Measurements from ENCODE around the gene ASB16. TPM values are rescaled to one million over a fixed set of nuclear protein-coding genes. Genes with fewer than 3 reads are reported as not detected.

ASB16 gene
- total and polyA plus RNA-seq, 2 donors (not counting 3 experiments of a cell fraction or from before 2014, with no cell fraction given) = not detected

GRCh38 chr17:44190481-44190880, 20.0 kb downstream of the ASB16 start:
- POLR2A ChIA-PET = no interaction called here
- FAIRE-seq (no peak), DNase-seq (ENCODE audit: low read depth, low spot score) (no peak)
- BruUV-seq (replicated peaks) = no TSS peak
- Histone ChIP-seq H3K9me1 (replicated peaks; ENCODE audit: control insufficient read depth, extremely low read depth, insufficient read depth, low read length) (no peaks in the 10 kb centered on the region), H3K79me2 (ENCODE audit: control insufficient read depth, insufficient read depth, low read length) (peaks cover 17% of the 10 kb centered on the region), H3K4me3 (replicated peaks in 1 of 3; ENCODE audit: insufficient read depth in 1 of 3, low read depth in 1 of 3, low read length in 3 of 3) (no peak overlapping the region), H3K4me1 (ENCODE audit: control insufficient read depth, extremely low read depth, insufficient read depth, low read length) (peaks cover 10% of the 10 kb centered on the region), H4K20me1 (replicated peaks; ENCODE audit: control insufficient read depth, extremely low read depth, insufficient read depth, low read length) (no peaks in the 10 kb centered on the region), H3K27ac (ENCODE audit: insufficient read depth, low read depth, low read length) (no peak overlapping the region), H3K36me3 (ENCODE audit: control insufficient read depth in 2 of 2, extremely low read depth in 1 of 2, insufficient read depth in 2 of 2, low read length in 2 of 2) (peaks cover 11 to 36% of the 10 kb centered on the region in 2 experiments), H3K9me3 (replicated peaks; ENCODE audit: control insufficient read depth, insufficient read depth, low read length) (no peaks in the 10 kb centered on the region), H3K9ac (replicated peaks; ENCODE audit: extremely low read depth, insufficient read depth, low read length) (no peak overlapping the region), H2AFZ (ENCODE audit: low read depth, low read length) (no peak overlapping the region), H3K4me2 (ENCODE audit: insufficient read depth, low read length) (no peak overlapping the region), H3K27me3 (ENCODE audit: control insufficient read depth in 2 of 2, insufficient read depth in 2 of 2, low read length in 2 of 2) (no peaks in the 10 kb centered on the region)
- intact Hi-C loops (cut with micrococcal nuclease) (no loop called here), dilution Hi-C loops (cut with MboI; ENCODE audit: extremely low pct_ligation_motif_present, low sequenced_read_pairs) (no loop called here)
- CTCF ChIA-PET = no interaction called here
- TF ChIP-seq, protein P1, sequence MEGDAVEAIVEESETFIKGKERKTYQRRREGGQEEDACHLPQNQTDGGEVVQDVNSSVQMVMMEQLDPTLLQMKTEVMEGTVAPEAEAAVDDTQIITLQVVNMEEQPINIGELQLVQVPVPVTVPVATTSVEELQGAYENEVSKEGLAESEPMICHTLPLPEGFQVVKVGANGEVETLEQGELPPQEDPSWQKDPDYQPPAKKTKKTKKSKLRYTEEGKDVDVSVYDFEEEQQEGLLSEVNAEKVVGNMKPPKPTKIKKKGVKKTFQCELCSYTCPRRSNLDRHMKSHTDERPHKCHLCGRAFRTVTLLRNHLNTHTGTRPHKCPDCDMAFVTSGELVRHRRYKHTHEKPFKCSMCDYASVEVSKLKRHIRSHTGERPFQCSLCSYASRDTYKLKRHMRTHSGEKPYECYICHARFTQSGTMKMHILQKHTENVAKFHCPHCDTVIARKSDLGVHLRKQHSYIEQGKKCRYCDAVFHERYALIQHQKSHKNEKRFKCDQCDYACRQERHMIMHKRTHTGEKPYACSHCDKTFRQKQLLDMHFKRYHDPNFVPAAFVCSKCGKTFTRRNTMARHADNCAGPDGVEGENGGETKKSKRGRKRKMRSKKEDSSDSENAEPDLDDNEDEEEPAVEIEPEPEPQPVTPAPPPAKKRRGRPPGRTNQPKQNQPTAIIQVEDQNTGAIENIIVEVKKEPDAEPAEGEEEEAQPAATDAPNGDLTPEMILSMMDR (IDR thresholded peaks at IDR 0.05; ENCODE audit: extremely low read depth in 1 of 2, insufficient read depth in 1 of 2, low read depth in 1 of 2, low read length in 2 of 2) = no peak
- TF ChIP-seq POLR2AphosphoS5 (IDR thresholded peaks at IDR 0.05; ENCODE audit: insufficient read depth, low read depth, low read length) = no peak

- Histone ChIP-seq H3K4me1 (ENCODE audit: control insufficient read depth, extremely low read depth, insufficient read depth, low read length) (peaks cover 7% of the 10 kb centered on the region), H3K27me3 (ENCODE audit: control insufficient read depth in 2 of 2, insufficient read depth in 2 of 2, low read length in 2 of 2) (no peaks in the 10 kb centered on the region), H3K9ac (replicated peaks; ENCODE audit: extremely low read depth, insufficient read depth, low read length) (no peak overlapping the region), H3K36me3 (ENCODE audit: control insufficient read depth in 2 of 2, extremely low read depth in 1 of 2, insufficient read depth in 2 of 2, low read length in 2 of 2) (peaks cover 11 to 40% of the 10 kb centered on the region in 2 experiments), H3K4me3 (replicated peaks in 1 of 3; ENCODE audit: insufficient read depth in 1 of 3, low read depth in 1 of 3, low read length in 3 of 3) (no peak overlapping the region), H3K79me2 (ENCODE audit: control insufficient read depth, insufficient read depth, low read length) (peaks cover 12% of the 10 kb centered on the region), H4K20me1 (replicated peaks; ENCODE audit: control insufficient read depth, extremely low read depth, insufficient read depth, low read length) (no peaks in the 10 kb centered on the region), H3K9me3 (replicated peaks; ENCODE audit: control insufficient read depth, insufficient read depth, low read length) (no peaks in the 10 kb centered on the region), H2AFZ (ENCODE audit: low read depth, low read length) (no peak overlapping the region), H3K4me2 (ENCODE audit: insufficient read depth, low read length) (no peak overlapping the region), H3K27ac (ENCODE audit: insufficient read depth, low read depth, low read length) (no peak overlapping the region), H3K9me1 (replicated peaks; ENCODE audit: control insufficient read depth, extremely low read depth, insufficient read depth, low read length) (no peaks in the 10 kb centered on the region)
- CTCF ChIA-PET = no interaction called here
- no peak for FAIRE-seq
- BruUV-seq (replicated peaks) = no TSS peak
- POLR2A ChIA-PET = no interaction called here
- intact Hi-C loops (cut with micrococcal nuclease) = no loop called here
- dilution Hi-C loops (cut with MboI; ENCODE audit: extremely low pct_ligation_motif_present, low sequenced_read_pairs) = no loop called here
- DNase-seq (ENCODE audit: low read depth, low spot score) = no peak
- no peak for TF ChIP-seq MYC (IDR thresholded peaks at IDR 0.05; ENCODE audit: low read depth, low read length)
- TF ChIP-seq, protein P2, sequence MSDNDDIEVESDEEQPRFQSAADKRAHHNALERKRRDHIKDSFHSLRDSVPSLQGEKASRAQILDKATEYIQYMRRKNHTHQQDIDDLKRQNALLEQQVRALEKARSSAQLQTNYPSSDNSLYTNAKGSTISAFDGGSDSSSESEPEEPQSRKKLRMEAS (IDR thresholded peaks at IDR 0.05; ENCODE audit: insufficient read depth, insufficient read length) = no peak
- TF ChIP-seq, protein P1 (IDR thresholded peaks at IDR 0.05; ENCODE audit: extremely low read depth in 1 of 2, insufficient read depth in 1 of 2, low read depth in 1 of 2, low read length in 2 of 2) = no peak
Observed at GRCh38 chr17:44191369-44191768, 20.9 kb downstream of the ASB16 start.

All from endothelial cell of umbilical vein (primary cell).